T-helper 1 cell (primary cell): ENCODE measurements around the gene CHCHD6.

ENCODE experiments used
- DNase-seq, 5 donors: peaks; one replicate each; pipeline ENCODE4 v3.0.0-alpha.2; 2012 to 2020

CHCHD6 gene

GRCh38 chr3:126832933-126833332, 128.9 kb downstream of the CHCHD6 start:
- DNase-seq = no peak

GRCh38 chr3:126834596-126835471, 130.8 kb downstream of the CHCHD6 start:
- no peak for DNase-seq

GRCh38 chr3:126835472-126836219, 131.6 kb downstream of the CHCHD6 start:
- no peak for DNase-seq

GRCh38 chr3:126836220-126836860, 132.3 kb downstream of the CHCHD6 start:
- no peak for DNase-seq

- no peak for DNase-seq
Measured at GRCh38 chr3:126837773-126838172, 133.7 kb downstream of the CHCHD6 start.

GRCh38 chr3:126845920-126846715, 142.1 kb downstream of the CHCHD6 start:
- no peak for DNase-seq

GRCh38 chr3:126847061-126847460, 143.0 kb downstream of the CHCHD6 start:
- DNase-seq = no peak

GRCh38 chr3:126848991-126849390, 145.0 kb downstream of the CHCHD6 start:
- DNase-seq = no peak

GRCh38 chr3:126849768-126850167, 145.7 kb downstream of the CHCHD6 start:
- DNase-seq = no peak

GRCh38 chr3:126850370-126851085, 146.5 kb downstream of the CHCHD6 start:
- no peak for DNase-seq

GRCh38 chr3:126851382-126851781, 147.3 kb downstream of the CHCHD6 start:
- DNase-seq = no peak

GRCh38 chr3:126851934-126852333, 147.9 kb downstream of the CHCHD6 start:
- no peak for DNase-seq

- no peak for DNase-seq
Measured at GRCh38 chr3:126852511-126852910, 148.5 kb downstream of the CHCHD6 start.

- DNase-seq = no peak
Measured at GRCh38 chr3:126854666-126855065, 150.6 kb downstream of the CHCHD6 start.

GRCh38 chr3:126855374-126855773, 151.3 kb downstream of the CHCHD6 start:
- no peak for DNase-seq

GRCh38 chr3:126857928-126858327, 153.9 kb downstream of the CHCHD6 start:
- DNase-seq = no peak

GRCh38 chr3:126858401-126858800, 154.4 kb downstream of the CHCHD6 start:
- DNase-seq = no peak

GRCh38 chr3:126858887-126859286, 154.8 kb downstream of the CHCHD6 start:
- no peak for DNase-seq

GRCh38 chr3:126859415-126860246, 155.6 kb downstream of the CHCHD6 start:
- DNase-seq = no peak

GRCh38 chr3:126865736-126866135, 161.7 kb downstream of the CHCHD6 start:
- DNase-seq = no peak

- DNase-seq = no peak
Measured at GRCh38 chr3:126866175-126866759, 162.2 kb downstream of the CHCHD6 start.
